Measurements from ENCODE around the gene ORC2. TPM values are rescaled to one million over a fixed set of nuclear protein-coding genes. Genes with fewer than 3 reads are reported as not detected.
"Not testable (repeated sequence)": the region's sequence is repeated elsewhere in the genome, so short reads cannot be mapped to it uniquely, and the experiment has no call there.

The ORC2 gene
- total RNA-seq, 1 donor from 2014 or later: 24.0 TPM

GRCh38 chr2:200993097-200993496 lies 29.6 kb upstream of the ORC2 start:
- no peak for DNase-seq (ENCODE audit: extremely low spot score, unreplicated experiment)
- H3K36me3 Mint-ChIP-seq (ENCODE audit: unreplicated experiment): peaks cover 33% of the 10 kb centered on the region
- no peaks in the 10 kb centered on the region for H3K9me3 Mint-ChIP-seq (ENCODE audit: unreplicated experiment)
- H3K4me3 Mint-ChIP-seq (ENCODE audit: unreplicated experiment): no peak overlapping the region
- no peak overlapping the region for H3K27ac Mint-ChIP-seq (ENCODE audit: unreplicated experiment)
- TF ChIP-seq, protein P1, sequence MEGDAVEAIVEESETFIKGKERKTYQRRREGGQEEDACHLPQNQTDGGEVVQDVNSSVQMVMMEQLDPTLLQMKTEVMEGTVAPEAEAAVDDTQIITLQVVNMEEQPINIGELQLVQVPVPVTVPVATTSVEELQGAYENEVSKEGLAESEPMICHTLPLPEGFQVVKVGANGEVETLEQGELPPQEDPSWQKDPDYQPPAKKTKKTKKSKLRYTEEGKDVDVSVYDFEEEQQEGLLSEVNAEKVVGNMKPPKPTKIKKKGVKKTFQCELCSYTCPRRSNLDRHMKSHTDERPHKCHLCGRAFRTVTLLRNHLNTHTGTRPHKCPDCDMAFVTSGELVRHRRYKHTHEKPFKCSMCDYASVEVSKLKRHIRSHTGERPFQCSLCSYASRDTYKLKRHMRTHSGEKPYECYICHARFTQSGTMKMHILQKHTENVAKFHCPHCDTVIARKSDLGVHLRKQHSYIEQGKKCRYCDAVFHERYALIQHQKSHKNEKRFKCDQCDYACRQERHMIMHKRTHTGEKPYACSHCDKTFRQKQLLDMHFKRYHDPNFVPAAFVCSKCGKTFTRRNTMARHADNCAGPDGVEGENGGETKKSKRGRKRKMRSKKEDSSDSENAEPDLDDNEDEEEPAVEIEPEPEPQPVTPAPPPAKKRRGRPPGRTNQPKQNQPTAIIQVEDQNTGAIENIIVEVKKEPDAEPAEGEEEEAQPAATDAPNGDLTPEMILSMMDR (IDR thresholded peaks at IDR 0.05): no peak
- H3K27me3 Mint-ChIP-seq (ENCODE audit: unreplicated experiment): no peaks in the 10 kb centered on the region
- H3K4me1 Mint-ChIP-seq (ENCODE audit: unreplicated experiment): no peaks in the 10 kb centered on the region

DNA sequence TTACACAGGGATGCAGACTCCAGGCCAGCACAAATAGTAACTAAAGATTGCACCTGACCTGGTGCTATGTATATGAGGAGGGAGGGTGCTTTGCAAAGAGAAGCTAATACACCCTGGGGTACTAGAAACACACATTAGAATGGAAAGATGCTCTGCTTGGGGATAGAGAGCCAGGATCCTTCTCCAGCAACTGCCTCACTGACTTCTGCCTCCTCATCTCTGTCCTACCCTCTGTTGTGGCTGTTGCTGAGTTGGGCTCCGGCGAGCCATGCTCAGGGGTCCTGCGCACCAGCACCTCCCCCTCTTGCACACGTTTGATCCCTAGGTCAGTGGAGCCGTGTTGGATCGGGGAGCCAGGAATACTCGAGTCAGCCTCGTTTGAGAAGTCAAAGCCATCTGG lies 23.7 kb upstream of the ORC2 start:
- Mint-ChIP-seq H3K27me3 (ENCODE audit: unreplicated experiment) (no peaks in the 10 kb centered on the region), H3K4me3 (ENCODE audit: unreplicated experiment) (no peak overlapping the region), H3K36me3 (ENCODE audit: unreplicated experiment) (peaks cover 22% of the 10 kb centered on the region), H3K9me3 (ENCODE audit: unreplicated experiment) (no peaks in the 10 kb centered on the region), H3K27ac (ENCODE audit: unreplicated experiment) (no peak overlapping the region), H3K4me1 (ENCODE audit: unreplicated experiment) (no peaks in the 10 kb centered on the region)
- no peak for DNase-seq (ENCODE audit: extremely low spot score, unreplicated experiment)
- TF ChIP-seq, protein P1 (IDR thresholded peaks at IDR 0.05): no peak

DNA sequence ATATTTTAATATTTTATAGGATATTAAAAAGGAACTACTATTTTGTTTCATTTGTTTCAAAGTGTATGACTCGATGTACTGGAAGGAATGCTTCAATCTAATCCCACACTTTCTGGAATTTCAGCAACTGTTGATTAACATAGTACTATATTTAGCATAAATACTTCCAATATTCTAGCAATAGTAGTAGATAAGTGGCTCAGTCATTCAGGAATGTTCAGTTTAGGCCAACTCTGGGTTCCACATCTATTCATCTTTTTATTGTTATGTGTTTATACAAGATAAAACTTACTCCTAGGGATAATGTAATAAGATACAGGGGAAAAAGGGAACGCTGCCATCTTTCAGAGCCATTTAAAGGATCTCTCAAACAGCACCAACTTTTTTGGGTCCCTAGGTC lies 22.3 kb upstream of the ORC2 start:
- Mint-ChIP-seq H3K27ac (ENCODE audit: unreplicated experiment) (no peak overlapping the region), H3K4me1 (ENCODE audit: unreplicated experiment) (no peaks in the 10 kb centered on the region), H3K4me3 (ENCODE audit: unreplicated experiment) (no peak overlapping the region), H3K27me3 (ENCODE audit: unreplicated experiment) (no peaks in the 10 kb centered on the region), H3K36me3 (ENCODE audit: unreplicated experiment) (peaks cover 26% of the 10 kb centered on the region), H3K9me3 (ENCODE audit: unreplicated experiment) (no peaks in the 10 kb centered on the region)
- TF ChIP-seq, protein P1 (IDR thresholded peaks at IDR 0.05): no peak
- no peak for DNase-seq (ENCODE audit: extremely low spot score, unreplicated experiment)

GRCh38 chr2:200976710-200977109 lies 13.2 kb upstream of the ORC2 start:
- Mint-ChIP-seq H3K27ac (ENCODE audit: unreplicated experiment) (no peak overlapping the region), H3K4me3 (ENCODE audit: unreplicated experiment) (no peak overlapping the region), H3K4me1 (ENCODE audit: unreplicated experiment) (no peaks in the 10 kb centered on the region), H3K9me3 (ENCODE audit: unreplicated experiment) (no peaks in the 10 kb centered on the region), H3K27me3 (ENCODE audit: unreplicated experiment) (no peaks in the 10 kb centered on the region), H3K36me3 (ENCODE audit: unreplicated experiment) (peaks cover 20% of the 10 kb centered on the region)
- DNase-seq (ENCODE audit: extremely low spot score, unreplicated experiment): no peak
- TF ChIP-seq, protein P1 (IDR thresholded peaks at IDR 0.05): no peak

GRCh38 chr2:200975672-200976071 lies 12.2 kb upstream of the ORC2 start:
- Mint-ChIP-seq H3K9me3 (ENCODE audit: unreplicated experiment) (no peaks in the 10 kb centered on the region), H3K4me1 (ENCODE audit: unreplicated experiment) (no peaks in the 10 kb centered on the region), H3K36me3 (ENCODE audit: unreplicated experiment) (peaks cover 12% of the 10 kb centered on the region), H3K27me3 (ENCODE audit: unreplicated experiment) (no peaks in the 10 kb centered on the region), H3K4me3 (ENCODE audit: unreplicated experiment) (no peak overlapping the region), H3K27ac (ENCODE audit: unreplicated experiment) (no peak overlapping the region)
- DNase-seq (ENCODE audit: extremely low spot score, unreplicated experiment): no peak
- TF ChIP-seq, protein P1 (IDR thresholded peaks at IDR 0.05): no peak

DNA sequence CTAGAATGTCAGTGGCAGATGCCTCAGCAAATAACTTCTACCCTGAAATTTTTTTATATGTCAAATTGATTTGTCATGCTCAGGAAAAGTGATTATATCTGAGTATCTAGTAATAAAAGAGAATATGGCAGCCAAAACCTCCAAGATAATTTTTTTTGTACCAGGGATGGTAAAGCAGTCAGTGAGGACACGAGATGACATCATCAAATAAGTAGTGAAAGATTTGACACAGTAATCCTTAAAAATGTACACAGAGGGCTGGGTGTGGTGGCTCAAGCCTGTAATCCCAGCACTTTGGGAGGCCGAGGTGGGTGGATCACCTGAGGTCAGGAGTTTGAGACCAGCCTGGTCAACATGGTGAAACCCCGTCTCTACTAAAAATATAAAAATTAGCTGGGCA lies 6.6 kb upstream of the ORC2 start:
- peaks cover 11% of the 10 kb centered on the region for H3K4me1 Mint-ChIP-seq (ENCODE audit: unreplicated experiment)
- not testable (repeated sequence) for H3K4me3 Mint-ChIP-seq (ENCODE audit: unreplicated experiment); H3K36me3 Mint-ChIP-seq (ENCODE audit: unreplicated experiment); DNase-seq (ENCODE audit: extremely low spot score, unreplicated experiment); H3K27me3 Mint-ChIP-seq (ENCODE audit: unreplicated experiment); H3K27ac Mint-ChIP-seq (ENCODE audit: unreplicated experiment); H3K9me3 Mint-ChIP-seq (ENCODE audit: unreplicated experiment)

Measured in osteocyte (in vitro differentiated cells).